H1 (cell line): ENCODE measurements around the gene APPL2. TPM values are rescaled to one million over a fixed set of nuclear protein-coding genes. Genes with fewer than 3 reads are reported as not detected.
A peak's percentile ranks its signal among the peaks of the same experiment; 100 is the strongest.

Experiments
- CTCF ChIA-PET: fragments of 300-600 bp; sonication (Branson Sonifier 250); formaldehyde crosslinking; loops from one replicate; lab custom pipeline; 2021; ENCODE audit not compliant: partially characterized antibody; lab: Charles Lee
- POLR2A ChIA-PET: fragments of 300-600 bp; sonication (Branson Sonifier 250); formaldehyde crosslinking; loops from one replicate; lab custom pipeline; 2021; ENCODE audit warnings: inconsistent platforms; ENCODE audit not compliant: partially characterized antibody; lab: Charles Lee
- DNase-seq, 2 experiments: peaks; one replicate each; pipeline versions ENCODE4 v3.0.0 to v3.0.0-alpha.2; 2010 to 2022; ENCODE audit warnings: low spot score in 2 of 2, low read depth in 1 of 2, mixed read lengths in 1 of 2
- FAIRE-seq: peaks from 2 replicates; lab custom pipeline; 2011; peaks lifted over from hg19 to GRCh38; lab: Jason Lieb, UNC
- H2AFZ ChIP-seq: 2 replicates; pipeline ENCODE4 v1.8.1; 2012; ENCODE audit warnings: low read length, inconsistent platforms
- H2AK5ac ChIP-seq: 2 replicates; pipeline ENCODE4 v1.6.1; 2013; ENCODE audit warnings: low read depth, low read length
- H2BK120ac ChIP-seq: replicated peaks from 2 replicates; pipeline ENCODE3; 2013; ENCODE audit warnings: low read depth, low read length, inconsistent platforms
- H2BK12ac ChIP-seq: 2 replicates; pipeline ENCODE4 v1.6.1; 2013; ENCODE audit warnings: low read depth, low read length
- H2BK15ac ChIP-seq: 2 replicates; pipeline ENCODE4 v1.6.1; 2013; ENCODE audit warnings: low read length
- H2BK20ac ChIP-seq: 2 replicates; pipeline ENCODE4 v1.6.1; 2013; ENCODE audit warnings: low read length
- H2BK5ac ChIP-seq: 2 replicates; pipeline ENCODE4 v1.6.1; 2013; ENCODE audit warnings: low read depth, low read length
- H3K14ac ChIP-seq: 2 replicates; pipeline ENCODE4 v1.6.1; 2013; ENCODE audit warnings: inconsistent platforms; ENCODE audit not compliant: insufficient read length
- H3K18ac ChIP-seq: 2 replicates; pipeline ENCODE4 v1.6.1; 2013; ENCODE audit warnings: low read length; ENCODE audit errors: extremely low read depth
- H3K23ac ChIP-seq: 2 replicates; pipeline ENCODE4 v1.6.1; 2013; ENCODE audit warnings: inconsistent platforms; ENCODE audit not compliant: insufficient read length
- H3K23me2 ChIP-seq: 2 replicates; pipeline ENCODE4 v1.6.1; 2013; ENCODE audit warnings: low read depth, low read length
- H3K27ac ChIP-seq: 2 replicates; pipeline ENCODE4 v1.6.1; 2011; ENCODE audit warnings: low read depth, low read length, inconsistent platforms
- H3K27me3 ChIP-seq, 4 experiments: replicated peaks in 1 of 4; 1 replicate in 1 of 4; 2 replicates in 3 of 4; pipeline versions ENCODE4 v1.6.1 to v1.8.1; 2011 to 2013; ENCODE audit warnings: low read length in 3 of 4, mild to moderate bottlenecking in 3 of 4, inconsistent platforms in 2 of 4, mixed read lengths in 2 of 4, moderate library complexity in 1 of 4; ENCODE audit not compliant: control insufficient read depth in 3 of 4, insufficient read depth in 3 of 4; ENCODE audit errors: extremely low read depth in 1 of 4
- H3K36me3 ChIP-seq, 4 experiments: 2 replicates each; pipeline versions ENCODE4 v1.6.1 to v1.8.1; 2011 to 2013; ENCODE audit warnings: mild to moderate bottlenecking in 4 of 4, low read length in 3 of 4, moderate library complexity in 2 of 4, control low read depth in 1 of 4, inconsistent platforms in 1 of 4; ENCODE audit not compliant: insufficient read depth in 4 of 4, control insufficient read depth in 2 of 4
- H3K4ac ChIP-seq: replicated peaks from 2 replicates; pipeline ENCODE3; 2013; ENCODE audit warnings: low read length, low read depth, mixed read lengths, inconsistent platforms; ENCODE audit not compliant: insufficient read length
- H3K4me1 ChIP-seq, 4 experiments: replicated peaks in 1 of 4; 1 replicate in 1 of 4; 2 replicates in 3 of 4; pipeline versions ENCODE4 v1.6.1 to v1.8.1; 2011 to 2013; ENCODE audit warnings: low read length in 3 of 4, inconsistent platforms in 2 of 4, mixed read lengths in 1 of 4; ENCODE audit not compliant: insufficient read depth in 4 of 4, control insufficient read depth in 3 of 4
- H3K4me2 ChIP-seq, 2 experiments: 2 replicates each; pipeline versions ENCODE4 v1.6.1 to v1.8.1; 2011 to 2013; ENCODE audit warnings: low read depth in 2 of 2, low read length in 2 of 2, control low read depth in 1 of 2, inconsistent platforms in 1 of 2, mild to moderate bottlenecking in 1 of 2; ENCODE audit not compliant: insufficient read depth in 1 of 2
- H3K4me3 ChIP-seq, 4 experiments: fragments of 200-600, 300-600 bp in 1 of 4; sonication (generic), shearing (Covaris generic), sonication (Bioruptor Twin) in 1 of 4; 2 replicates each; pipeline versions ENCODE4 v1.5.1 to v1.8.1; 2011 to 2016; ENCODE audit warnings: low read length in 4 of 4, low read depth in 3 of 4, control low read depth in 2 of 4, inconsistent platforms in 2 of 4, mild to moderate bottlenecking in 2 of 4, mixed read lengths in 1 of 4, moderate library complexity in 1 of 4; ENCODE audit not compliant: insufficient read depth in 2 of 4; ENCODE audit errors: extremely low read depth in 1 of 4
- H3K56ac ChIP-seq: replicated peaks from 2 replicates; pipeline ENCODE3; 2013; ENCODE audit warnings: low read depth, mild to moderate bottlenecking, mixed read lengths, low read length, inconsistent platforms; ENCODE audit not compliant: insufficient read length
- H3K79me1 ChIP-seq: 2 replicates; pipeline ENCODE4 v1.6.1; 2013; ENCODE audit warnings: low read depth, low read length, control low read depth
- H3K79me2 ChIP-seq, 2 experiments: 2 replicates each; pipeline versions ENCODE4 v1.6.1 to v1.8.1; 2012 to 2013; ENCODE audit warnings: low read length in 2 of 2, mild to moderate bottlenecking in 2 of 2, inconsistent platforms in 1 of 2; ENCODE audit not compliant: insufficient read depth in 2 of 2, control insufficient read depth in 1 of 2
- H3K9ac ChIP-seq, 4 experiments: replicated peaks in 1 of 4; 1 replicate in 1 of 4; 2 replicates in 3 of 4; pipeline versions ENCODE4 v1.6.1 to v1.8.1; 2011 to 2013; ENCODE audit warnings: low read depth in 3 of 4, low read length in 3 of 4, control low read depth in 2 of 4, mild to moderate bottlenecking in 2 of 4, moderate library complexity in 2 of 4, inconsistent platforms in 1 of 4; ENCODE audit errors: extremely low read depth in 1 of 4
- H3K9me3 ChIP-seq, 2 experiments: 2 replicates each; pipeline versions ENCODE4 v1.6.1 to v1.8.1; 2012 to 2013; ENCODE audit warnings: mild to moderate bottlenecking in 2 of 2, moderate library complexity in 2 of 2, control low read depth in 1 of 2, inconsistent platforms in 1 of 2, low read depth in 1 of 2, low read length in 1 of 2, mixed read lengths in 1 of 2; ENCODE audit not compliant: insufficient read depth in 2 of 2
- H4K20me1 ChIP-seq, 2 experiments: replicated peaks in 1 of 2; 2 replicates each; pipeline versions ENCODE3 to v1.8.1; 2011 to 2013; ENCODE audit warnings: inconsistent platforms in 2 of 2, low read length in 2 of 2, mild to moderate bottlenecking in 1 of 2; ENCODE audit not compliant: insufficient read depth in 2 of 2, control insufficient read depth in 1 of 2
- H4K5ac ChIP-seq: 2 replicates; pipeline ENCODE4 v1.6.1; 2013; ENCODE audit warnings: low read length, low read depth, mixed read lengths, inconsistent platforms; ENCODE audit not compliant: insufficient read length
- H4K8ac ChIP-seq: 2 replicates; pipeline ENCODE4 v1.8.0; 2013; ENCODE audit warnings: mild to moderate bottlenecking, moderate library complexity, low read length, inconsistent platforms; ENCODE audit not compliant: insufficient read depth; ENCODE audit errors: extremely low read depth
- H4K91ac ChIP-seq: replicated peaks from 2 replicates; pipeline ENCODE3; 2013; ENCODE audit warnings: low read length, mixed read lengths, inconsistent platforms; ENCODE audit not compliant: insufficient read length
- EZH2 ChIP-seq: fragments of 200-600 bp; sonication (generic); IDR thresholded peaks from 2 replicates; pipeline ENCODE4 v1.7.1; 2012; ENCODE audit warnings: low read depth, mild to moderate bottlenecking, moderate library complexity, low read length, inconsistent platforms; ENCODE audit not compliant: severe bottlenecking
- GABPA ChIP-seq: IDR thresholded peaks from 2 replicates; pipeline ENCODE4 v1.6.1; 2011; ENCODE audit warnings: mild to moderate bottlenecking, low read length, moderate library complexity, borderline replicate concordance; ENCODE audit not compliant: insufficient read depth
- MAFK ChIP-seq: IDR thresholded peaks from 2 replicates; pipeline ENCODE4 v1.6.1; 2012; ENCODE audit warnings: low read depth, mild to moderate bottlenecking, improper control_type of control experiment, low read length
- POLR2AphosphoS5 ChIP-seq: IDR thresholded peaks from 2 replicates; pipeline ENCODE4 v1.6.1; 2011; ENCODE audit warnings: low read depth, low read length
- SIN3A ChIP-seq, 2 experiments: IDR thresholded peaks in 1 of 2; conservative IDR thresholded peaks in 1 of 2; 2 replicates each; pipeline ENCODE4 v1.6.1; 2011 to 2012; ENCODE audit warnings: low read length in 2 of 2, improper control_type of control experiment in 1 of 2, low read depth in 1 of 2, mild to moderate bottlenecking in 1 of 2
- WGBS, 2 experiments: shearing (Covaris generic) in 1 of 2; methylation state at CpG; one replicate each; pipeline versions ENCODE4 v1.1.6 to v1.1.7; 2013 to 2015; ENCODE audit warnings: low lambda C conversion rate in 2 of 2, mixed read lengths in 2 of 2, inconsistent platforms in 1 of 2, low coverage in 1 of 2, missing lambda C conversion rate in 1 of 2; ENCODE audit not compliant: insufficient replicate concordance in 2 of 2, insufficient coverage in 1 of 2, insufficient read length in 1 of 2; ENCODE audit errors: extremely low coverage in 1 of 2, missing lambda C conversion rate in 1 of 2; 5-methylcytosine and 5-hydroxymethylcytosine counted together
- polyA plus RNA-seq, 7 experiments: library from polyadenylated mRNA; depleted of rRNA in 3 of 7; stranded (reverse) in 5 of 7; unstranded in 2 of 7; fragments of >200 nt in 5 of 7; fragments of 200-250 nt in 2 of 7; gene quantifications; 1 replicate in 5 of 7; 2 replicates in 1 of 7; 4 replicates in 1 of 7; pipeline versions ENCODE4 v1.2.1 to v1.2.3, GENCODE V29; 2011 to 2013; ENCODE audit warnings: missing spikeins in 2 of 7, mixed read lengths in 2 of 7
- total RNA-seq: library from RNA; stranded (reverse); fragmentation: NEBNext Ultra II Directional; extraction: Animal tissue kit (Norgen Biotek cat#: 25700); gene quantifications from 2 replicates; pipeline ENCODE4 v1.2.1, GENCODE V29; 2021

Gene APPL2
- total and polyA plus RNA-seq, 2 of the 8 experiments (the other 6 are each of a cell fraction or from before 2014, with no cell fraction given), result 8.9 to 22.9 TPM

- Histone ChIP-seq H3K23me2 (no peaks in the 10 kb centered on the region), H2BK5ac (no peak overlapping the region), H2BK12ac (no peak overlapping the region), H3K4me3 (no peak overlapping the region), H3K23ac (no peak overlapping the region), H4K20me1 (no peaks in the 10 kb centered on the region), H3K9me3 (no peaks in the 10 kb centered on the region), H3K56ac (no peak overlapping the region), H2BK120ac (no peak overlapping the region), H3K27ac (no peak overlapping the region), H4K8ac (no peak overlapping the region), H3K79me1 (no peaks in the 10 kb centered on the region), H3K27me3 (no peaks in the 10 kb centered on the region), H4K5ac (no peak overlapping the region), H3K4me2 (no peak overlapping the region), H3K4ac (no peak overlapping the region), H2AK5ac (no peak overlapping the region), H3K4me1 (no peaks in the 10 kb centered on the region), H2AFZ (no peak overlapping the region), H2BK20ac (no peak overlapping the region), H3K14ac (no peak overlapping the region), H4K91ac (no peak overlapping the region), H3K18ac (no peak overlapping the region), H3K36me3 (peaks cover 0 to 51% (median 15%) of the 10 kb centered on the region in 4 experiments; a peak in 7 of 8 replicates), H3K9ac (no peak overlapping the region), H3K79me2 (no peaks in the 10 kb centered on the region), H2BK15ac (no peak overlapping the region)
- FAIRE-seq, result no peak
- 90% methylated on average over 3 of the region's 3 CpGs; no CpG with 5 or more reads in 1 of the 2 experiments for WGBS, 2 experiments
- TF ChIP-seq EZH2 (no peak), MAFK (peak; percentile 84), POLR2AphosphoS5 (no peak), GABPA (no peak), SIN3A (conservative IDR thresholded peaks at IDR 0.05 in 1 of 2, IDR thresholded peaks at IDR 0.05 in 1 of 2; ENCODE audit: low read depth in 1 of 2, low read length in 2 of 2) (no peak)
- ChIA-PET POLR2A (no interaction called here), CTCF (no interaction called here)
- no peak for DNase-seq
Observed at GRCh38 chr12:105170139-105170538, 65.8 kb downstream of the APPL2 start.
